Stimulated activated memory B cell treated with anti-CD40 and anti-IgM and Interleukin-4, amounts not matched to agents 10 μg/mL and 1 μg/mL and 100 μg/mL, for 72 hours (primary cell): Measurements from ENCODE around the gene SH3BP5L.
A peak's percentile ranks its signal among the peaks of the same experiment; 100 is the strongest.
"Not testable (repeated sequence)": the region's sequence is repeated elsewhere in the genome, so short reads cannot be mapped to it uniquely, and the experiment has no call there.

ENCODE experiments used
- ATAC-seq: fragments of 150-1000 bp; cut with Tn5 transposase; 2 replicates; pipeline ENCODE4 v1.10.0; 2021
- H3K27ac Mint-ChIP-seq: one replicate; pipeline ENCODE4 v1.8.0; 2022; ENCODE audit warnings: mild to moderate bottlenecking, mixed read lengths
- H3K27me3 Mint-ChIP-seq: one replicate; pipeline ENCODE4 v1.8.0; 2022; ENCODE audit warnings: mixed read lengths
- H3K36me3 Mint-ChIP-seq: one replicate; pipeline ENCODE4 v1.8.0; 2022; ENCODE audit warnings: mixed read lengths
- H3K4me1 Mint-ChIP-seq: one replicate; pipeline ENCODE4 v1.8.0; 2022; ENCODE audit warnings: mixed read lengths
- H3K4me3 Mint-ChIP-seq: one replicate; pipeline ENCODE4 v1.8.0; 2022; ENCODE audit warnings: mild to moderate bottlenecking, moderate library complexity, mixed read lengths
- H3K9me3 Mint-ChIP-seq: one replicate; pipeline ENCODE4 v1.8.0; 2022; ENCODE audit warnings: mixed read lengths

SH3BP5L gene

DNA sequence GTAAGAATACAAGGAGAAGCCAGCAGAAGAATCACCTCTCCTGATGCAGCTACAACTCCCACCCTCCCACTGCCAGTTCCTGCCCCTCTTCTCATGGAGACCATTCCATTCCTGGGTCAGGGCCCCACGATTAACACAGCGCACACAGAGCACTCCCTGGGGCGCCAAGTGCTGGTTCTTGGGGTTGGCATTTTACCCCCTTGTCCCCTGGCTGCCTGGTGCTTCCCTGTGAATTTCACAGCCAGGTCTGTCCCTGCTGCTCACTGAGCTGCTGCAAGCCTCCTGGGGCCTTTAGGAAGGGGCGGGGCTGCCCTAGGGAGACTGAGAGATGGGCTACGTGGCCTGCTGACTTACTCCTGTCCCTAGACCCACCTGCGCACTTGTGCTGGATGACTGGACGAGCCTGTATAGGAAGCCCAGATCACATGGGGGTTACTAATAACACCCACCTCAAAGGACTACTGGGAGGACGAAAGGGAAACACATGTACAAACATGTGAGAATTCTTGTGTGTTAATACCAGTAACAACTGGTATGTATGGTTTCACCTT lies 17.1 kb upstream of the SH3BP5L start:
- no peak overlapping the region for H3K4me3 Mint-ChIP-seq
- H3K27me3 Mint-ChIP-seq, result no peaks in the 10 kb centered on the region
- H3K27ac Mint-ChIP-seq, result peak overlapping the region; percentile 70
- H3K9me3 Mint-ChIP-seq, result no peaks in the 10 kb centered on the region
- peaks cover 33% of the 10 kb centered on the region for H3K4me1 Mint-ChIP-seq
- ATAC-seq, result no peak
- H3K36me3 Mint-ChIP-seq, result peaks cover 30% of the 10 kb centered on the region

DNA sequence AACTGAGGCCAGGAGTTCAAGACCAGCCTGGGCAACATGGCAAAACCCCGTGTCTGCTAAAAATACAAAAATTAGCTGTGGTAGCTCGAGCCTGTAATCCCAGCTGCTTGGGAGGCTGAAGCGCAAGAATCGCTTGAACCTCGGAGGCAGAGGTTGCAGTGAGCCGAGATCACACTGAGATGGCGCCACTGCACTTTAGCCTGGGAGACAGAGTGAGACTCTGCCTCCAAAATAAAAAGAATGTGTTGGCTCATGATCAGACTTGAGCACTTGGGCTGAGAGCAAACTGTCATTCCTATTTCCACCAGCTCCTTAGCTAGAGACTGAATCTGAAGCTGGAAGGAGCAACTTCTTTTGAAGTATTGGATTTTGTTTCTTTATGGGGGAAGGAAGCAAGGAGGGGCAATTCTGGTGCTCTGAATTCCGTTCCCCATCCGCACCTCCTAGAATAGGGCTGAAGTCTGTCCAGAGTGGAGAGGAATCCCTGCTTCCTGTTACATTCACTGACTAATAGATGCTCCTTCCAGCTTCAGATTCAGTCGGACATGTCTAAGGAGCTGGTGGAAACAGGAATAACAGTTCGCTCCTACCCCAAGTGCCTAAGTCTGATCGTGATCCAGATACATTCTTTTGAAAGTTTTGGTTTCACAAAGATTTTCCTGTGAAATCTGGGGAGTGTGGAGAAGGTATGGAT lies 16.1 kb upstream of the SH3BP5L start:
- no peak for ATAC-seq
- Mint-ChIP-seq H3K27me3 (no peaks in the 10 kb centered on the region), H3K9me3 (no peaks in the 10 kb centered on the region), H3K4me1 (peaks cover 33% of the 10 kb centered on the region), H3K4me3 (no peak overlapping the region), H3K36me3 (peaks cover 26% of the 10 kb centered on the region), H3K27ac (peak overlapping the region; percentile 70)

DNA sequence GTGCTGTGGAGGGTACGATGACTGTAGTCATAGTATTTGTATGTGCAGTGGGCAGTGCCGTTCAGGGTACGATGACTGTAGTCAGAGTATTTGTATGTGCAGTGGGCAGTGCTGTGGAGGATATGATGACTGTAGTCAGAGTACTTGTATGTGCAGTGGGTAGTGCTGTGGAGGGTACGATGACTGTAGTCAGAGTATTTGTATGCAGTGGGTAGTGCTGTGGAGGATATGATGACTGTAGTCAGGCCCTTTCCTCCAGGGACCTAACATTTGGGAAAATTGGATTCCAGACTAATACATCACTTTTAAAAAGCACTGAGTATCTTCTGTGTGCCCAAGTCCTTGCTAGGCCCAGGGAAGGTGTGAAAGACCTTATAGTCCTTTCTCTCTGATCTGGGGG lies 15.2 kb upstream of the SH3BP5L start:
- Mint-ChIP-seq H3K27ac (no peak overlapping the region), H3K9me3 (no peaks in the 10 kb centered on the region), H3K36me3 (peaks cover 20% of the 10 kb centered on the region), H3K4me3 (no peak overlapping the region), H3K27me3 (no peaks in the 10 kb centered on the region), H3K4me1 (peaks cover 33% of the 10 kb centered on the region)
- ATAC-seq, result no peak

GRCh38 chr1:248839168-248839555 lies 13.4 kb upstream of the SH3BP5L start:
- H3K9me3 Mint-ChIP-seq, result no peaks in the 10 kb centered on the region
- no peak for ATAC-seq
- peaks cover 33% of the 10 kb centered on the region for H3K4me1 Mint-ChIP-seq
- no peaks in the 10 kb centered on the region for H3K27me3 Mint-ChIP-seq
- H3K4me3 Mint-ChIP-seq, result no peak overlapping the region
- peaks cover 5% of the 10 kb centered on the region for H3K36me3 Mint-ChIP-seq
- H3K27ac Mint-ChIP-seq, result no peak overlapping the region

GRCh38 chr1:248838357-248839167 lies 12.8 kb upstream of the SH3BP5L start:
- no peak overlapping the region for H3K27ac Mint-ChIP-seq
- H3K27me3 Mint-ChIP-seq, result no peaks in the 10 kb centered on the region
- H3K4me1 Mint-ChIP-seq, result peaks cover 33% of the 10 kb centered on the region
- no peaks in the 10 kb centered on the region for H3K9me3 Mint-ChIP-seq
- H3K36me3 Mint-ChIP-seq, result peaks cover 4% of the 10 kb centered on the region
- peak; percentile 87 for ATAC-seq
- no peak overlapping the region for H3K4me3 Mint-ChIP-seq

GRCh38 chr1:248837781-248838356 lies 12.2 kb upstream of the SH3BP5L start, which contains the start of gene ZNF672:
ZNF672 (plus strand) TSS chr1:248838224; CDS start chr1:248847275, 9,051 bp downstream.
- Mint-ChIP-seq H3K27me3 (no peaks in the 10 kb centered on the region), H3K9me3 (no peaks in the 10 kb centered on the region), H3K4me3 (no peak within 1 kb of the TSS), H3K4me1 (peaks cover 33% of the 10 kb centered on the region), H3K36me3 (peaks cover 4% of the 10 kb centered on the region), H3K27ac (no peak within 1 kb of the TSS)
- peak; percentile 91 for ATAC-seq

DNA sequence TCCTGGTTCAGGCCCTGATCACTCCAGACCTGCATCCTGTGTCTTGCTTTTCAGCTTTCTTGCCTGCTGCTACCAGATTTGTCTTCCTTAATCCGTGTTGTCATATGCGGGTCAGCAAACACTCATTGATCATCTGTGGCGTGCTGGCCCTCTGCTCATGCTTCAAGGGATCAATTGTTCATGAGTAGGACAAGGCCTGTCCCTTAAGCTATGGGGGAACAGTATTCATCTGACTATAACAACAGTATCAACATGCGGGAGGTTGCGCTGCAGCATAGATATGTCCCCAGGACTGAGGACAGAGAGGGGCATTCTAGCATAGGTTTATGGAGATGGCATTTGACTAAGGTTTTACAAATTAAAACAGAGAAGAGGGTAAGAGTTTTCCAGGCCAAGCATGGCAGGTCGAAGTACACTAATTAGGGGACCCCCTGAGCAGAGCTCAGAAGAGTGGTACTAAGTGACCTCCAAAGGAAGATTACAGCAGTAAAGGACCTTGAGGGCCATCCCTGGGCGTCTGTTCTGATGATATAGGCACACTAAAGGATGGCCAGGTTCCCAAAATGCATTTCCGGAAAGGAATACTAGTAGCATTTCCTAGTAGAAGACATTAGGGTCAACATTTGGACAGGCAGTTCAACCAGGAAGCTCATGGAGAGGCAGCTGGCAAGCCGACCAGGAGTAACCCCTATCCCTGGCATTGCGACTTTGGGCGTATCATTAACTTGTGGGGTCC lies 11.5 kb upstream of the SH3BP5L start:
- H3K27ac Mint-ChIP-seq, result no peak overlapping the region
- H3K4me1 Mint-ChIP-seq, result peaks cover 29% of the 10 kb centered on the region
- no peaks in the 10 kb centered on the region for H3K27me3 Mint-ChIP-seq
- H3K36me3 Mint-ChIP-seq, result peaks cover 2% of the 10 kb centered on the region
- ATAC-seq, result no peak
- H3K9me3 Mint-ChIP-seq, result no peaks in the 10 kb centered on the region
- no peak overlapping the region for H3K4me3 Mint-ChIP-seq

GRCh38 chr1:248834343-248834940 lies 8.7 kb upstream of the SH3BP5L start:
- H3K4me1 Mint-ChIP-seq, result peaks cover 7% of the 10 kb centered on the region
- H3K27ac Mint-ChIP-seq, result no peak overlapping the region
- H3K27me3 Mint-ChIP-seq, result no peaks in the 10 kb centered on the region
- no peak for ATAC-seq
- H3K4me3 Mint-ChIP-seq, result no peak overlapping the region
- no peaks in the 10 kb centered on the region for H3K36me3 Mint-ChIP-seq
- no peaks in the 10 kb centered on the region for H3K9me3 Mint-ChIP-seq

GRCh38 chr1:248831842-248832241 lies 6.1 kb upstream of the SH3BP5L start:
- H3K4me1 Mint-ChIP-seq, result peaks cover 8% of the 10 kb centered on the region
- no peak for ATAC-seq
- no peaks in the 10 kb centered on the region for H3K9me3 Mint-ChIP-seq
- no peak overlapping the region for H3K4me3 Mint-ChIP-seq
- no peak overlapping the region for H3K27ac Mint-ChIP-seq
- H3K27me3 Mint-ChIP-seq, result no peaks in the 10 kb centered on the region
- H3K36me3 Mint-ChIP-seq, result no peaks in the 10 kb centered on the region

DNA sequence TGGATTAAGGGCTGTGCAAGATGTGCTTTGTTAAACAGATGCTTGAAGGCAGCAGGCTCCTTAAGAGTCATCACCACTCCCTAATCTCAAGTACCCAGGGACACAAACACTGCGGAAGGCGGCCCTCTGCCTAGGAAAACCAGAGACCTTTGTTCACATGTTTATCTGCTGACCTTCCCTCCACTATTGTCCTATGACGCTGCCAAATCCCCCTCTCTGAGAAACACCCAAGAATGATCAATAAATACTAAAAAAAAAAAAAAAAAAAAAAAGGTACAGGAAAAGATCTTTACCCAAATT lies 5.0 kb upstream of the SH3BP5L start:
- not testable (repeated sequence) for H3K27me3 Mint-ChIP-seq, H3K27ac Mint-ChIP-seq, H3K36me3 Mint-ChIP-seq, H3K4me3 Mint-ChIP-seq, H3K9me3 Mint-ChIP-seq, ATAC-seq
- H3K4me1 Mint-ChIP-seq, result peaks cover 13% of the 10 kb centered on the region

DNA sequence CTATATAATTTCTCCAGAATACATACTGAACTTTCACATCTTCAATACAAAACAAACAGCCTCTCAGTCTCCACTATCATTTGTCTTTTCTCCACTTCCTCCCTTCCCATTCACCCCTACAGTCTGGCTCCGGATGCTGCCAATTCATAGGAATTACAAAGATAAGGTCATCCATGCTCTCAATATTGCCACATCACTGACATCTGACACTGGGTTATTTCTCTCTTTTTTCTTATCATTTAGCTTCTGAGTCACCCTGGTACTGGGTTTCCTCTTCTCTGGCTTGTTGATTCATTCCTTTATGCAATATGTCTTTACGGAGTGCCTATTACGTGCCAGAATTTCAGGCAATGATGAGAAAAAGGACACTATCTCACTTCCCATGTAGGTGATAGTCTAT lies 3.1 kb upstream of the SH3BP5L start:
- no peak overlapping the region for H3K4me3 Mint-ChIP-seq
- H3K4me1 Mint-ChIP-seq, result peaks cover 31% of the 10 kb centered on the region
- no peaks in the 10 kb centered on the region for H3K27me3 Mint-ChIP-seq
- no peak overlapping the region for H3K27ac Mint-ChIP-seq
- peaks cover 11% of the 10 kb centered on the region for H3K36me3 Mint-ChIP-seq
- H3K9me3 Mint-ChIP-seq, result no peaks in the 10 kb centered on the region
- no peak for ATAC-seq

DNA sequence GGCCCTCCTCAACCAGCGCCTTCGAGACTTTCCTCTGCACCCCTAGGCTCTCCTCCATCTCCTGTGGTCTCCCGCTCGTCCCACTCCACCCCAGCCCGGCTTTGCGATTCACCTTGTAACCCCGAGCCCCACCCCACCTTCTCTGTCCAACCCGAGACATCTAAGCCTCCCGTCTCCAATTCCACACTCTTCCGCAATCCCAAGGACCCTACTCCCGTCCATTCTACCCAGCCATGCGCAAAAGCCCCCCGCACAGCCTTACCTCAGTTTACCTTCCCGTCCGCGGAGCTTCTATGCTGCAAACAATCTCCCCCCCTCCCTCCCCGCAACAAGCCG lies 174 bp downstream of the SH3BP5L start:
- ATAC-seq, result peak; percentile 0
- Mint-ChIP-seq H3K4me3 (peak overlapping the region; percentile 98), H3K4me1 (peaks cover 64% of the 10 kb centered on the region), H3K27ac (peak overlapping the region; percentile 91), H3K9me3 (no peaks in the 10 kb centered on the region), H3K36me3 (peaks cover 26% of the 10 kb centered on the region), H3K27me3 (no peaks in the 10 kb centered on the region)

- Mint-ChIP-seq H3K27ac (peak overlapping the region; percentile 91), H3K27me3 (no peaks in the 10 kb centered on the region), H3K4me3 (peak overlapping the region; percentile 98), H3K36me3 (peaks cover 30% of the 10 kb centered on the region), H3K9me3 (no peaks in the 10 kb centered on the region), H3K4me1 (peaks cover 68% of the 10 kb centered on the region)
- ATAC-seq, result no peak
Observed at GRCh38 chr1:248825136-248825535, 579 bp downstream of the SH3BP5L start.

DNA sequence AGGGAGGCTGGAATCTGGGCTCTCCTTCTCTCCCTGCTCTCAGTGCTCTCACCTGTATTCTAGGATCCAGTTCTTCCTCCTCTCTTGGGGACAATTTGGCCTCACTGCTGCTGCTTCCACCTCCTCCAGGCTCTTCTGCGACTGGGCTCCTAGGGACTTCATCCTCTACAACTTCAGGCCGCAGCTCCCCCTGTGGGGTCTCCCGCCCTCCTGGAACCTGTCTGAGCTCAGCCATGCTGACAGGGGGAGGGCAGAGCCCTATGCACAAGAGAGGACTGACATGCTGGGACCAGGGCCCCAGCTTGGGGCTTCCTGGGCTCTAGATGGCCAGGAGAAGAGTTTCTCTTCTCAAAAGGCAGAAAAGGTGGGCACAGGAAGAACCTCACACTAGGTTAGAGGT lies 1.0 kb downstream of the SH3BP5L start:
- Mint-ChIP-seq H3K36me3 (peaks cover 34% of the 10 kb centered on the region), H3K4me3 (peak overlapping the region; percentile 98), H3K27me3 (no peaks in the 10 kb centered on the region), H3K4me1 (peaks cover 72% of the 10 kb centered on the region), H3K9me3 (no peaks in the 10 kb centered on the region), H3K27ac (peak overlapping the region; percentile 91)
- no peak for ATAC-seq

DNA sequence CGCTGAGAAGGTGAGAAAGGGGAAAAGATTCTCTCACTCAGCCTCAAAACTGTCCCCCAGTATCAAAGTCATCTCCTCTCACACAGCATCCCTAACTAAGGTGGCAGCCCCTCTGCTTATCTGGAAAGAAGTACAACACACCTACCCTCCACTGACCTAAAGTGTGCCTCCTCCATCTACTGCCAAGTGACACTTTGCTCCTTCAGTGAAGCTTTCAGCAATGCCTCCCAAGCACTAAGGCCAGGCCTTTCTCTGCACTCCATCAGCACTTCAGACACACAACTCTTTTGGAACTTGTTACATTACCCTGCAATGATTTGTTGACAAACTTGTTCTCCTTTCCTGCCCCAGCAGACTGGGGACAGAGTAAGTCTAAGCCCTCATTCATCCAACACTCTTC lies 1.4 kb downstream of the SH3BP5L start:
- H3K4me1 Mint-ChIP-seq, result peaks cover 75% of the 10 kb centered on the region
- no peak for ATAC-seq
- no peaks in the 10 kb centered on the region for H3K27me3 Mint-ChIP-seq
- H3K36me3 Mint-ChIP-seq, result peaks cover 35% of the 10 kb centered on the region
- peak overlapping the region; percentile 98 for H3K4me3 Mint-ChIP-seq
- H3K27ac Mint-ChIP-seq, result peak overlapping the region; percentile 91
- no peaks in the 10 kb centered on the region for H3K9me3 Mint-ChIP-seq
